MM.1S (cell line): ENCODE data around the gene PDK4.
A peak's percentile ranks its signal among the peaks of the same experiment; 100 is the strongest.

Experiments used
- DNase-seq: peaks from one replicate; pipeline ENCODE4 v3.0.0-alpha.2; 2015
- H2AFZ ChIP-seq: fragments of 300-600 bp; sonication (generic); 2 replicates; pipeline ENCODE4 v1.6.0; 2016; ENCODE audit warnings: antibody characterized with exemption, low read length
- H3F3A ChIP-seq: fragments of 300-600 bp; sonication (generic); 2 replicates; pipeline ENCODE4 v1.6.1; 2016; ENCODE audit warnings: mild to moderate bottlenecking, antibody characterized with exemption, low read length, moderate library complexity, mixed read lengths; ENCODE audit not compliant: insufficient read depth
- H3K27ac ChIP-seq: fragments of 300-600 bp; sonication (generic); 2 replicates; pipeline ENCODE4 v1.5.1; 2016; ENCODE audit warnings: mild to moderate bottlenecking, low read length
- H3K27me3 ChIP-seq: fragments of 300-600 bp; sonication (generic); replicated peaks from 2 replicates; pipeline ENCODE4 v1.6.0; 2016; ENCODE audit warnings: low read length; ENCODE audit not compliant: insufficient read depth
- H3K36me3 ChIP-seq: fragments of 300-600 bp; sonication (generic); replicated peaks from 2 replicates; pipeline ENCODE4 v1.6.1; 2016; ENCODE audit warnings: mild to moderate bottlenecking, low read length, mixed read lengths; ENCODE audit not compliant: insufficient read depth
- H3K4me1 ChIP-seq: fragments of 300-600 bp; sonication (generic); 2 replicates; pipeline ENCODE4 v1.6.1; 2016; ENCODE audit warnings: low read length, mixed read lengths
- H3K4me2 ChIP-seq: fragments of 300-600 bp; sonication (generic); 2 replicates; pipeline ENCODE4 v1.6.0; 2016; ENCODE audit warnings: low read depth, low read length
- H3K4me3 ChIP-seq: fragments of 300-600 bp; sonication (generic); 2 replicates; pipeline ENCODE4 v1.5.1; 2016; ENCODE audit warnings: low read length, mixed read lengths
- H3K79me2 ChIP-seq: fragments of 300-600 bp; sonication (generic); 2 replicates; pipeline ENCODE4 v1.6.1; 2016; ENCODE audit warnings: mixed run types, low read length, mixed read lengths
- H3K9ac ChIP-seq: fragments of 300-600 bp; sonication (generic); 2 replicates; pipeline ENCODE4 v1.6.1; 2016; ENCODE audit warnings: low read length, mixed read lengths
- H3K9me2 ChIP-seq: fragments of 300-600 bp; sonication (generic); replicated peaks from 2 replicates; pipeline ENCODE4 v1.6.1; 2016; ENCODE audit warnings: mild to moderate bottlenecking, low read length, mixed read lengths; ENCODE audit not compliant: insufficient read depth
- H3K9me3 ChIP-seq: fragments of 300-600 bp; sonication (generic); replicated peaks from 2 replicates; pipeline ENCODE4 v1.6.1; 2016; ENCODE audit warnings: mild to moderate bottlenecking, low read length, mixed read lengths; ENCODE audit not compliant: insufficient read depth
- H4K20me1 ChIP-seq: fragments of 300-600 bp; sonication (generic); 2 replicates; pipeline ENCODE4 v1.6.1; 2016; ENCODE audit warnings: mild to moderate bottlenecking, low read length, moderate library complexity, mixed read lengths; ENCODE audit not compliant: insufficient read depth
- CTCF ChIP-seq: fragments of 300-600 bp; sonication (generic); IDR thresholded peaks from 2 replicates; pipeline ENCODE4 v1.5.1; 2016; ENCODE audit warnings: antibody characterized with exemption, low read length, mixed read lengths
- EZH2 ChIP-seq: fragments of 300-600 bp; sonication (generic); optimal IDR thresholded peaks from 2 replicates; pipeline ENCODE3; 2017; ENCODE audit warnings: low read depth, mild to moderate bottlenecking, antibody characterized with exemption, low read length, mixed read lengths
- EZH2phosphoT487 ChIP-seq: fragments of 300-600 bp; sonication (generic); IDR thresholded peaks from 2 replicates; pipeline ENCODE4 v1.6.1; 2018; ENCODE audit warnings: antibody characterized with exemption, low read length

The PDK4 gene

GRCh38 chr7:95611224-95611623, 14.9 kb upstream of the PDK4 start:
- Histone ChIP-seq H3K27me3 (no peaks in the 10 kb centered on the region), H3K4me2 (no peak overlapping the region), H3F3A (peaks cover 10% of the 10 kb centered on the region; the same call in 1 of the 2 replicates), H3K79me2 (no peaks in the 10 kb centered on the region), H3K36me3 (no peaks in the 10 kb centered on the region), H3K4me3 (no peak overlapping the region), H4K20me1 (no peaks in the 10 kb centered on the region), H2AFZ (no peak overlapping the region), H3K9ac (no peak overlapping the region), H3K9me2 (no peaks in the 10 kb centered on the region), H3K27ac (no peak overlapping the region), H3K9me3 (no peaks in the 10 kb centered on the region), H3K4me1 (peaks cover 22% of the 10 kb centered on the region)
- no peak for TF ChIP-seq EZH2phosphoT487
- TF ChIP-seq EZH2 = no peak
- no peak for TF ChIP-seq CTCF
- DNase-seq = no peak

GRCh38 chr7:95609277-95609971, 13.1 kb upstream of the PDK4 start:
- TF ChIP-seq CTCF (no peak), EZH2phosphoT487 (no peak), EZH2 (no peak)
- peaks cover 22% of the 10 kb centered on the region for H3K4me1 ChIP-seq
- H3K4me3 ChIP-seq = no peak overlapping the region

GRCh38 chr7:95608359-95609173, 12.2 kb upstream of the PDK4 start:
- Histone ChIP-seq H3K9ac (no peak overlapping the region), H2AFZ (peak overlapping the region; percentile 14; the same call in 1 of the 2 replicates), H3F3A (peaks cover 10% of the 10 kb centered on the region; the same call in 1 of the 2 replicates), H3K9me2 (no peaks in the 10 kb centered on the region), H3K79me2 (no peaks in the 10 kb centered on the region), H3K4me1 (peaks cover 22% of the 10 kb centered on the region), H3K27ac (peak overlapping the region; percentile 40; the same call in 1 of the 2 replicates), H4K20me1 (no peaks in the 10 kb centered on the region), H3K36me3 (no peaks in the 10 kb centered on the region), H3K27me3 (no peaks in the 10 kb centered on the region), H3K9me3 (no peaks in the 10 kb centered on the region), H3K4me2 (peak overlapping the region; percentile 53), H3K4me3 (peak overlapping the region; percentile 10)
- peak; percentile 88 for DNase-seq
- TF ChIP-seq CTCF (no peak), EZH2phosphoT487 (no peak), EZH2 (no peak)

More at GRCh38 chr7:95609277-95609971, 13.1 kb upstream of the PDK4 start:
- Histone ChIP-seq H3K27ac (peak overlapping the region; percentile 40; the same call in 1 of the 2 replicates), H3K9me2 (no peaks in the 10 kb centered on the region), H3K9ac (no peak overlapping the region), H3K9me3 (no peaks in the 10 kb centered on the region), H3K79me2 (no peaks in the 10 kb centered on the region), H3K4me2 (peak overlapping the region; percentile 53), H3K36me3 (no peaks in the 10 kb centered on the region), H2AFZ (peak overlapping the region; percentile 14; the same call in 1 of the 2 replicates), H4K20me1 (no peaks in the 10 kb centered on the region), H3K27me3 (no peaks in the 10 kb centered on the region), H3F3A (peaks cover 10% of the 10 kb centered on the region; the same call in 1 of the 2 replicates)
- no peak for DNase-seq
